Esophagus squamous epithelium (tissue), 4 donors: ENCODE measurements around the gene KLRC2.

Experiments
- CTCF ChIP-seq, 6 experiments: fragments of 450-650 bp in 4 of 6; fragments of 200-600 bp in 2 of 6; sonication (generic) in 2 of 6; IDR thresholded peaks; one replicate each; pipeline ENCODE4 v1.5.1; 2016 to 2019; ENCODE audit warnings: antibody characterized with exemption in 6 of 6, mild to moderate bottlenecking in 4 of 6, moderate library complexity in 4 of 6
- POLR2A ChIP-seq, 4 donors: fragments of 450-650 bp; IDR thresholded peaks; one replicate each; pipeline ENCODE4 v1.6.1; 2017; ENCODE audit warnings: antibody characterized with exemption in 4 of 4, mild to moderate bottlenecking in 4 of 4, moderate library complexity in 3 of 4

DNA sequence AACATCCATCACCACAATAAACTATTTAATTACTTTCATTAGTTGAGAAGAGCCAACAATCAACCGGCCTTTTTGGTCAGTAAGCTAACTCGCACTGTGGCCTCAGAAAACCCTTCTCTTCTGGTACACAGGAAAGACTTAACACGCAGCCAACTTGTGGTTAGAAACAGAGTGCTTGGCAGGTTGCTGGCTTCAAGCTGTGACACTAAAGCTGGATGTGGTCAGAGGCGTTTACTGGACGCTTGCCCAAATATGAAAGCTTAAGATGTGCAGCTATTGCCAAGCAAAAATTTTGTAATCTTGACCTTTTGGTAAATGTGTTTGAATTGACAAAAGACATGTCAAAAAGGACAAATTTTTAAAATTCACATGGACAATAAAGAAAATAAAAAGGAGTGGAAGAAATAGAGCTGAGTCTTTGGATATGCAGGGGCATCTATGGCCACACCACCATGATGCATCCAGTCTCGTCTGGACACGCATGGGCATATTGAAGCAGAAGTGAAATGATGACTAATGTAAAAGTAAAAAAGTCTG, 43.3 kb downstream of the KLRC2 start:
- no peak for TF ChIP-seq POLR2A (IDR thresholded peaks at IDR 0.05)
- no peak for TF ChIP-seq CTCF (IDR thresholded peaks at IDR 0.05)
